Neural cell (in vitro differentiated cells): Measurements from ENCODE around the gene SEC61A1. TPM values are rescaled to one million over a fixed set of nuclear protein-coding genes. Genes with fewer than 3 reads are reported as not detected.
A peak's percentile ranks its signal among the peaks of the same experiment; 100 is the strongest.

Experiments
- H2AFZ ChIP-seq: fragments of 200-600, 300-800 bp; sonication (generic), shearing (Covaris generic); 2 replicates; pipeline ENCODE4 v1.6.0; 2014; ENCODE audit warnings: low read depth, mild to moderate bottlenecking, antibody characterized with exemption, low read length, moderate library complexity
- H3F3A ChIP-seq: fragments of 200-600 bp; shearing (Covaris generic); 2 replicates; pipeline ENCODE4 v1.6.1; 2016; ENCODE audit warnings: mild to moderate bottlenecking, moderate library complexity, mixed read lengths, antibody characterized with exemption, low read length; ENCODE audit not compliant: insufficient read depth, poor library complexity, severe bottlenecking
- H3K27ac ChIP-seq: fragments of 200-600, 300-800 bp; sonication (generic), shearing (Covaris generic); 2 replicates; pipeline ENCODE4 v1.5.1; 2014; ENCODE audit warnings: mild to moderate bottlenecking, low read length, moderate library complexity
- H3K27me3 ChIP-seq: fragments of 300-800, 200-600 bp; sonication (generic), shearing (Covaris generic); 2 replicates; pipeline ENCODE4 v1.6.0; 2014; ENCODE audit warnings: mild to moderate bottlenecking, low read depth, low read length, moderate library complexity; ENCODE audit not compliant: insufficient read depth
- H3K36me3 ChIP-seq: fragments of 300-800, 200-600 bp; sonication (generic), shearing (Covaris generic); 2 replicates; pipeline ENCODE4 v1.5.1; 2014; ENCODE audit warnings: mild to moderate bottlenecking, antibody characterized with exemption, low read length, moderate library complexity; ENCODE audit not compliant: insufficient read depth
- H3K4me2 ChIP-seq: fragments of 300-800, 200-600 bp; sonication (generic), shearing (Covaris generic); 2 replicates; pipeline ENCODE4 v1.6.0; 2014; ENCODE audit warnings: mild to moderate bottlenecking, low read length
- H3K4me3 ChIP-seq: fragments of 300-800, 200-600 bp; sonication (generic), shearing (Covaris generic); 2 replicates; pipeline ENCODE4 v1.5.1; 2014; ENCODE audit warnings: mild to moderate bottlenecking, low read length, moderate library complexity
- H3K79me2 ChIP-seq: fragments of 200-600 bp; shearing (Covaris generic); replicated peaks from 2 replicates; pipeline ENCODE4 v1.6.0; 2014; ENCODE audit warnings: mild to moderate bottlenecking, low read length, moderate library complexity; ENCODE audit not compliant: insufficient read depth
- H3K9ac ChIP-seq: fragments of 300-800, 200-600 bp; sonication (generic), shearing (Covaris generic); 2 replicates; pipeline ENCODE4 v1.6.1; 2016; ENCODE audit warnings: mild to moderate bottlenecking, low read length, mixed read lengths
- H3K9me2 ChIP-seq: fragments of 200-600 bp; shearing (Covaris generic); 2 replicates; pipeline ENCODE4 v1.6.1; 2016; ENCODE audit warnings: mild to moderate bottlenecking, low read length, mixed read lengths; ENCODE audit not compliant: insufficient read depth
- H3K9me3 ChIP-seq: fragments of 200-600, 300-800 bp; sonication (generic), shearing (Covaris generic); 2 replicates; pipeline ENCODE4 v1.6.1; 2016; ENCODE audit warnings: mild to moderate bottlenecking, mixed run types, low read length, moderate library complexity, mixed read lengths
- H4K20me1 ChIP-seq: fragments of 200-600 bp; shearing (Covaris generic); 2 replicates; pipeline ENCODE4 v1.6.1; 2016; ENCODE audit warnings: mild to moderate bottlenecking, mixed run types; ENCODE audit not compliant: insufficient read depth
- CTCF ChIP-seq: fragments of 450-650 bp; IDR thresholded peaks from 2 replicates; pipeline ENCODE4 v1.5.1; 2014; ENCODE audit warnings: antibody characterized with exemption, mild to moderate bottlenecking, moderate library complexity; ENCODE audit not compliant: poor library complexity, severe bottlenecking
- EP300 ChIP-seq: fragments of 450-650 bp; conservative IDR thresholded peaks from 2 replicates; pipeline ENCODE4 v1.6.1; 2014; ENCODE audit warnings: antibody characterized with exemption, mild to moderate bottlenecking, moderate library complexity; ENCODE audit not compliant: poor library complexity, severe bottlenecking
- EZH2 ChIP-seq: fragments of 200-600, 300-800 bp; shearing (Covaris generic), sonication (generic); IDR thresholded peaks from 2 replicates; pipeline ENCODE4 v1.6.1; 2014; ENCODE audit warnings: antibody characterized with exemption, low read length, borderline replicate concordance, mild to moderate bottlenecking; ENCODE audit not compliant: insufficient read depth, poor library complexity, severe bottlenecking
- MXI1 ChIP-seq: fragments of 450-650 bp; conservative IDR thresholded peaks from 2 replicates; pipeline ENCODE4 v1.6.1; 2014; ENCODE audit warnings: antibody characterized with exemption, mild to moderate bottlenecking; ENCODE audit not compliant: poor library complexity, severe bottlenecking
- POLR2AphosphoS5 ChIP-seq: IDR thresholded peaks from 2 replicates; pipeline ENCODE4 v1.6.1; 2012
- RAD21 ChIP-seq: fragments of 450-650 bp; conservative IDR thresholded peaks from 2 replicates; pipeline ENCODE4 v1.6.1; 2014; ENCODE audit warnings: antibody characterized with exemption, mild to moderate bottlenecking, moderate library complexity
- REST ChIP-seq: IDR thresholded peaks from 2 replicates; pipeline ENCODE4 v1.6.1; 2012; ENCODE audit warnings: borderline replicate concordance
- SMC3 ChIP-seq: fragments of 450-650 bp; conservative IDR thresholded peaks from 2 replicates; pipeline ENCODE4 v1.6.1; 2014; ENCODE audit warnings: antibody characterized with exemption, mild to moderate bottlenecking, moderate library complexity; ENCODE audit not compliant: poor library complexity
- TAF1 ChIP-seq: IDR thresholded peaks from 2 replicates; pipeline ENCODE4 v1.6.1; 2012; ENCODE audit warnings: low read depth
- polyA minus RNA-seq: library from RNA; depleted of rRNA, polyadenylated mRNA; stranded (reverse); fragments of >200 nt; gene quantifications from 2 replicates; pipeline ENCODE4 v1.2.3, GENCODE V29; 2014
- polyA plus RNA-seq: library from polyadenylated mRNA; depleted of rRNA; stranded (reverse); fragments of >200 nt; gene quantifications from 2 replicates; pipeline ENCODE4 v1.2.3, GENCODE V29; 2014

Gene SEC61A1
- polyA plus RNA-seq, result 91.6 and 96.5 TPM in 2 replicates
- 113 and 114 TPM in 2 replicates for polyA minus RNA-seq

GRCh38 chr3:128051837-128052594, at the start of gene SEC61A1:
TSS of gene SEC61A1 (plus strand) at chr3:128052437. CDS start at chr3:128052553, 116 bp downstream.
- peak within 1 kb of the TSS; percentile 94 for H3K4me3 ChIP-seq
- no peaks in the 10 kb centered on the region for H3K27me3 ChIP-seq
- H3F3A ChIP-seq, result no peaks in the 10 kb centered on the region
- H3K9ac ChIP-seq, result peak within 1 kb of the TSS; percentile 95
- H3K9me2 ChIP-seq, result no peaks in the 10 kb centered on the region
- H3K4me2 ChIP-seq, result peak within 1 kb of the TSS; percentile 88
- peak within 1 kb of the TSS; percentile 92 for H3K27ac ChIP-seq
- no peak for TF ChIP-seq CTCF
- peak; percentile 16 for TF ChIP-seq RAD21
- TF ChIP-seq EZH2, result no peak
- peak; percentile 95 for TF ChIP-seq POLR2AphosphoS5
- peak; percentile 81 for TF ChIP-seq REST
- peak; percentile 52 for TF ChIP-seq TAF1
- peak; percentile 84 for TF ChIP-seq MXI1
- TF ChIP-seq EP300, result peak; percentile 57
- no peak for TF ChIP-seq SMC3
- H2AFZ ChIP-seq, result peak within 1 kb of the TSS; percentile 100
- no peaks in the 10 kb centered on the region for H4K20me1 ChIP-seq
- peaks cover 28% of the 10 kb centered on the region for H3K79me2 ChIP-seq
- H3K36me3 ChIP-seq, result peaks cover 8% of the 10 kb centered on the region
- no peaks in the 10 kb centered on the region for H3K9me3 ChIP-seq

- no peaks in the 10 kb centered on the region for H3K27me3 ChIP-seq
- no peak overlapping the region for H2AFZ ChIP-seq
- H3K4me3 ChIP-seq, result no peak overlapping the region
- no peak overlapping the region for H3K27ac ChIP-seq
- H3K9me3 ChIP-seq, result no peaks in the 10 kb centered on the region
- H3K4me2 ChIP-seq, result no peak overlapping the region
- H4K20me1 ChIP-seq, result no peaks in the 10 kb centered on the region
- no peaks in the 10 kb centered on the region for H3F3A ChIP-seq
- H3K9ac ChIP-seq, result no peak overlapping the region
- H3K79me2 ChIP-seq, result no peaks in the 10 kb centered on the region
- no peaks in the 10 kb centered on the region for H3K36me3 ChIP-seq
- no peaks in the 10 kb centered on the region for H3K9me2 ChIP-seq
- TF ChIP-seq EP300 (no peak), POLR2AphosphoS5 (no peak), CTCF (no peak)
These were observed 47.6 kb upstream of the SEC61A1 start for GRCh38 chr3:128004661-128005060.
